NCI-H2171 treated with DMSO at 0.1 percent for 48 hours (cell line): ENCODE measurements around the gene MAB21L3.

Experiments
- DNase-seq: peaks from one replicate; lab custom pipeline; 2025; lab: John Stamatoyannopoulos, UW

The MAB21L3 gene

DNA sequence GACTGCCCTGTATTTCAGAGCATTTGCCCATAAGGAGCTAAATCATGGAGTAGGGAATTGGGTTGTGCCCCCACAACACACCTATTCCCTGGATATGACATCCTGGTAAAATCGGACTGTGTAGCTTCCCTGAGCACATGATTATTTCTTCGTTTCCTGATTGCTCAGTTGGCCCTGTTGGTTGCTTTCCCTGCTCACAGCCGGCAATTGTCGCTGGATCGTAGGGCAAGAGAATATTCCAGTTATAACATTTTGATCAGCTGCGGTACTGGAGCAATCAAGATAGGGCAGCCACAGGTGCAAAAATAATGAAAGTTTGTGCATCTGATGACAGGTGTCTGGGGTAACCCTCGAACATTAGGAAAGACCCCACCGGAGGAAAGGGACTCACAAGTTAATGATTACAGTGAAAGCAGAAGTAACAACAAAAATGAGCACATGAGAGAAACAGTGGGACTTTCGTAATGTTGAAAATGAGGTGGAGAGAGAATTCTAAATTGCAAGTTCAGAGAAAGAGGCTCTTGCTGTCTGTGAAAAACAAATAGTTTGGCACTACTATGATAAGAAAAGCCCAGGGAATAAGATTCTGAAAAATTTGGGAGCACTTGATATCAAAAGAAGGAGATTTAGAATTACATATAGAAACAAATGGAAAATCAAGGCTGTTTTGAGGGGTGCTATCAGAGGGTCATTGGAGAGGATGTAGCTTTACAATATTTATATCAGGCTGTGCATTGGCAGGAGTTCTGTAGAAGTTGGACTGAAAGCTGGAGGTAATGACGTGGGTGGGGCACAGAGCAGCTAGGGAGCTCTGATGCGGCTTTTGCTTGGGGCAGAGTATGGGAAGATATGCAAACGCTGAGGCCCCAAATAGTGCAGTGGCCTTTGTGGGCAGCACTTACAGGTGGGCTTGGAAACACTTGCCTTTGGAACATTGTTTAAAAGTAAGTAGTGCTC is at the start of gene MAB21L3:
Gene MAB21L3, plus strand, starts transcription at position 833 of the 957 bp plus-strand sequence. CDS start 1,217 bp downstream, outside the sequence.
- no peak for DNase-seq

DNA sequence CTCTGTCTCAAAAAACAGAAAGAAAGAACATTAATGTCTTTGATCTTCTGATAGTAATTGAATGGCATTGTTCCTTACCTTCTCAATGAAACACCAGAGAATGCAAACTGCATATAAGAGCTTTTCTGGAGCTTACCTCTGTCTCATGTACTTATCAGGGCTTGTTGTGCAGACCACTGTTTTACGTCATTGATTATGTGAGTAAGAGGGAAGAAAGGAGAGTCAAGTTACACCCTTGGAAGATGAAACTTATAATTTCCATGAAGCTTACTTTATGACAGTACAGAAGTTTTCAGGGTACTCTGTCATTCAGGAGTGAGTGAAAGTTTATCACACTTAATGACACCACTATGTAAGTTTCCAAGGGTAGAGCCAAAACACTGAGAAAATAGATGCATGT is 49.0 kb upstream of the MAB21L3 start:
- no peak for DNase-seq

- DNase-seq: no peak
These were observed 46.6 kb upstream of the MAB21L3 start for GRCh38 chr1:116064616-116065015.

- no peak for DNase-seq
These were observed 44.2 kb upstream of the MAB21L3 start for GRCh38 chr1:116066868-116067565.

DNA sequence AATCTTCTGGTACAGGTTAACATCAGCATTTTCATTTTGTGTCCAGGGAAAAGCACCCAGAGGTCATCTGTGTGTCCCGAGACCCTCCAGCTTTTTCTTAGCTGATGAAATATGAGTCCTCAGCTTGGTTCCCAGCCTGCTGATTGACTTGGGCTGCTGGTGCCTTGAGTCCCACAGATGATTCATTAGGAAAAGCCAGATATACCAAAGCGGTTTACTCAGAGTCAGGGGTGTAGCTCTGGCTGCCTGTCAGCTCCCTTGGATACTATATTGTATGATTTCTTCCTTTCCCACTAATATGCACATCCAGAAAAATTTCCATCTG is 43.7 kb upstream of the MAB21L3 start:
- DNase-seq: no peak

DNA sequence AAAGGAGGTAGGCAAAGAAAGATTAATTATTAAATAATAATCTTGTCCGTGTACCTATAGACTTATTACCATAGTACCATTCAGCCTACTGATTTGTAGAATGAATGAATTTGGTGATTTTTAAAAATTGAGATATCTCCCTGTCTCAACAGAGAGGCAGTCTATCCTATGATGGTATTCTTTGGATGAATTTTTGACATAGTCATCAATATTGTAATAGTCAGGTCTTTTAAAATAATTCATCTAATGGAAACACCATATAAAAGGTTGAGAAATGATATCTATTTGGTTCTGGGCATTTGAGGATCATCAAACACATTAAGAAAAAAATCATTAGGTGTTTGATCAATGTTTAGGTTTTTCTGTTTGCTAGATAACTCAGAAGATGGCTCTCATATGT is 35.6 kb upstream of the MAB21L3 start:
- no peak for DNase-seq

GRCh38 chr1:116075990-116076389 is 35.2 kb upstream of the MAB21L3 start:
- DNase-seq: no peak

GRCh38 chr1:116076831-116077230 is 34.4 kb upstream of the MAB21L3 start:
- no peak for DNase-seq

GRCh38 chr1:116078699-116079223 is 32.4 kb upstream of the MAB21L3 start:
- DNase-seq: no peak

GRCh38 chr1:116087628-116088027 is 23.6 kb upstream of the MAB21L3 start:
- DNase-seq: no peak

GRCh38 chr1:116089870-116090269 is 21.3 kb upstream of the MAB21L3 start:
- no peak for DNase-seq

GRCh38 chr1:116091083-116091482 is 20.1 kb upstream of the MAB21L3 start:
- DNase-seq: no peak

GRCh38 chr1:116092752-116093489 is 18.3 kb upstream of the MAB21L3 start:
- no peak for DNase-seq

GRCh38 chr1:116095027-116095426 is 16.2 kb upstream of the MAB21L3 start:
- no peak for DNase-seq

DNA sequence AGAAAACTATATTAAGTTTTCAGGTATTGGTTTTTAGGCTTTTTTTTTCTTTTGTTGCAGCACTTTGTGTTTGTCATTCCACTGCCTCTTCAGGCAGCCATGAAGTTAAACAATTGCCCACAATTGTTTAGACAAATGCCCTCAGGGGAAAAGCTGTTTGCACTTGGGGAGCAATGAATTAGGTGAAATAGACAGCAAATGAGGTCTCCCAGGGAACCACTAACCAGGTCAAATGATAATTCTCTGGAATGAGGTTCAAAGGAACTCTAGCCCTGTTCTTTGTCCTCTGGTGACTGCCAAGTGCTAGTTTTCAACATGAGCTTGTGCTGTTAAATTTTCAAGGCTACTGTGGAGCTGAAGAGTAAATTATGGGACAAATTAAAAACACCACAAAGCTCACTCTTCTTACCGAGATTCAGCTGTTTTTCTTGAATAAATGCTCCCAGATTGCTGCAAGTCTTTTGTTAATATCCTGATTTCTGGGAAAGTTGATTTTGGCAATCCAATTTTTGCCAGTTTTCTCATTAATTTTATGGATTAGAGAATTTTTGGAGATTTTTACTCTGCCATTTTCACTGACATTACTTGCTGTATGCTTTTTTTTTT is 15.1 kb upstream of the MAB21L3 start:
- DNase-seq: no peak

DNA sequence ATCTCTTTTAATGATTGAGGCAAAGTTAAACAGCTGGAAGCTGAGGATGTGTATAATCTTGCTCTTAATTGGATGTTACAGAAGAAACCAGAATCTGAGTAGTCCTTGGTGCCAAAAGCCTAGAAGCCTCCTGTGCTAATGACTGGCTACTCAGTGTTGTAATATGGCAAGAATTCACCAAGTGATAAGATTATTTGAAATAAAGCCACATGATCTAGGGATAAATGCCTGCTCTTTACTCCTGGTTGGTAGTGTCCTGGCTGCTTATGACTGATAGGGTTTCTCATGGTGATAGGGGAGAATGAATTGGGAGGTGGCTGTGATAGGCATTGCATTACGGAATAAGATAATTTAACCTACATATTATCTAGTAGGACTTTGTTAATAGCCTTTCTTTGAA is 13.6 kb upstream of the MAB21L3 start:
- DNase-seq: no peak

DNA sequence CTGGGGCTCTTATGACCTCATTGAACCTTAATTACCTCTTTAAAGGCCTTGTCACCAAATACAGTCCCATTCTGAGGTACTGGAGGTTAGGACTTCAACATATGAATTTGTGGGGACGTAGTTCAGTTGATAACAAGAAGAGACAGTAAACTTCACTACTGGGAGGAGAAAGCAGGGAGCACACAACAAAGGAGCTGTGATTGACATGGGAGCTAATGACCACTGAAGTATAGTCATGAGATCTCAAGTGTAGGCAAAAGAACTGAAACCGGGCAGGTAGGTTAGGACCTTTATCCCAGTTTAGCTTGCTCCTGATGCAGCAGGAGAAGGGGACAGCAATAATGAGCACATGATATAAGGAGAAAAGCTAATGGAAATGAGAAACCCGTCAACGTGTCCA is 11.8 kb upstream of the MAB21L3 start:
- no peak for DNase-seq

DNA sequence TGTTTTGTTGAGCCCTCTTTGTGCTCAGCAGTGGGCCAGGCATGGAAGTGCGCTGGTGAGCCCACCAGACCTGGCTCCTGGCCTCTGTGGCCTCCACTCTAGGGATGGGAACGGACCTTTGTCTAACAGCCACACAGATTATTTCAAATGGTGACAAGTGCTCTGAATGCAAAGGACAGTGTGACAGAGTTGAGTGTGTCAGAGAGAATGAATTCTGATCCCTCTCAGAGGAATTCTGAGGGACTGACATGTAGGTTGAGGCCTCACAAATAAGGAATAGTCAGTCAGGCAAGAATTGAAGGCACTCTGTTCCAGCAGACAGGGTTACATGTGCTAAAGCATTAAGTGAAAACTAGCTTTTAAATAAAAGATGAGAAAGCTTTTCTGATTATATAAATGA is 11.3 kb upstream of the MAB21L3 start:
- no peak for DNase-seq

GRCh38 chr1:116104667-116105066 is 6.5 kb upstream of the MAB21L3 start:
- DNase-seq: no peak

- DNase-seq: no peak
These were observed 5.2 kb upstream of the MAB21L3 start for GRCh38 chr1:116105996-116106395.

DNA sequence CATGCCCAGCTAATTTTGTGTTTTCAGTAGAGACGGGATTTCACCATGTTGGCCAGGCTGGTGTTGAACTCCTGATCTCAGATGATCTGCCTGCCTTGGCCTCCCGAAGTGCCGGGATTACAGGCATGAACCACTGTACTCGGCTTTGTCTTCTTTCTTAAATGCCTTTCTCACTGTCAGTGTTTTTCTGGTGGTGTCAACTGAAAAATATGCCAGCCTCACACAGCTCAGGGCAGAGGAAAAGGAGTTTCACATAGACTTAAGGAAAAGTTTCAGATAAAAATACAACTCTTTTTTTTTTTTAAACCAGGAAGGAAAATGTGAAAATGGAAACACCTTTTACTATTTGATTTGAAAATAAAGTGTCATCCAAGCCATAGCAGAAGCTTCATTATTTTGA is 4.6 kb upstream of the MAB21L3 start:
- DNase-seq: no peak

GRCh38 chr1:116107371-116107770 is 3.8 kb upstream of the MAB21L3 start:
- no peak for DNase-seq
